ENCODE results near the gene SLC5A3. TPM values are rescaled to one million over a fixed set of nuclear protein-coding genes. Genes with fewer than 3 reads are reported as not detected.

The SLC5A3 gene
- total RNA-seq, 1 experiment from 2014 or later = 12.3 TPM

GRCh38 chr21:34088752-34089151 lies 15.4 kb downstream of the SLC5A3 start:
- no peak overlapping the region for H3K4ac ChIP-seq (ENCODE audit: low read depth, low read length)
- no peak overlapping the region for H2BK5ac ChIP-seq (ENCODE audit: insufficient read length, low read length)
- H4K5ac ChIP-seq (ENCODE audit: insufficient read length, low read depth, low read length) = no peak overlapping the region
- no peak overlapping the region for H3K56ac ChIP-seq (ENCODE audit: insufficient read length, low read depth, low read length)
- no peak overlapping the region for H2AFZ ChIP-seq (ENCODE audit: low read length)
- no peaks in the 10 kb centered on the region for H3K27me3 ChIP-seq (ENCODE audit: insufficient read depth, low read length)
- H3K14ac ChIP-seq (ENCODE audit: insufficient read depth, low read length) = no peak overlapping the region
- H3K4me1 ChIP-seq (ENCODE audit: insufficient read depth, low read length) = peaks cover 12% of the 10 kb centered on the region; the same call in 1 of the 2 replicates
- no peaks in the 10 kb centered on the region for H3K9me3 Mint-ChIP-seq
- no peak overlapping the region for H3T11ph ChIP-seq (ENCODE audit: low read length)
- H3K27ac Mint-ChIP-seq = no peak overlapping the region
- peaks cover 17 to 33% of the 10 kb centered on the region in 2 experiments for H3K4me1 Mint-ChIP-seq
- TF ChIP-seq CTCF (conservative IDR thresholded peaks at IDR 0.05) = no peak
- H2BK120ac ChIP-seq (ENCODE audit: low read depth, low read length, poor library complexity, severe bottlenecking) = no peak overlapping the region
- H2BK20ac ChIP-seq (ENCODE audit: low read depth, low read length, poor library complexity, severe bottlenecking) = no peak overlapping the region
- H3K36me3 Mint-ChIP-seq (ENCODE audit: insufficient read depth in 1 of 3, low read depth in 3 of 3) = 0 out of 7 replicates have a peak, but pooled peaks cover 0 to under 1% (median 0%) of the 10 kb centered on the region in 3 experiments
- no peaks in the 10 kb centered on the region for H3K23me2 ChIP-seq (ENCODE audit: insufficient read length, low read depth, low read length, poor library complexity, severe bottlenecking)
- no peak overlapping the region for H2BK12ac ChIP-seq (ENCODE audit: insufficient read length, low read depth, low read length)
- no peak overlapping the region for H3K18ac ChIP-seq (ENCODE audit: insufficient read length, low read depth, low read length)
- no peak overlapping the region for H4K91ac ChIP-seq (ENCODE audit: insufficient read length, low read depth, low read length)
- H3K4me2 ChIP-seq (ENCODE audit: insufficient read depth, insufficient read length, low read length) = no peak overlapping the region
- H3K27me3 Mint-ChIP-seq (ENCODE audit: low read depth) = no peaks in the 10 kb centered on the region
- H3K9me3 ChIP-seq (ENCODE audit: control insufficient read depth, low read depth, low read length) = no peaks in the 10 kb centered on the region
- peaks cover 3% of the 10 kb centered on the region for H3K79me1 ChIP-seq (ENCODE audit: insufficient read depth, low read depth, low read length, poor library complexity, severe bottlenecking)
- no peak overlapping the region for H2AK5ac ChIP-seq (ENCODE audit: insufficient read length, low read length)
- H4K20me1 ChIP-seq (ENCODE audit: control insufficient read depth, insufficient read depth, insufficient read length) = no peaks in the 10 kb centered on the region
- peaks cover 32% of the 10 kb centered on the region; the same call in 1 of the 2 replicates for H3K79me2 ChIP-seq (ENCODE audit: insufficient read depth, low read length)
- no peak overlapping the region for H3K27ac ChIP-seq (ENCODE audit: insufficient read length, low read depth, low read length)
- H3K9ac ChIP-seq (ENCODE audit: extremely low read depth, insufficient read length, low read length) = no peak overlapping the region
- no peak overlapping the region for H2BK15ac ChIP-seq (ENCODE audit: low read depth, low read length)
- DNase-seq = no peak
- H3K23ac ChIP-seq (ENCODE audit: insufficient read length, low read depth, low read length) = no peak overlapping the region
- WGBS (ENCODE audit: extremely low coverage, insufficient read length, low lambda C conversion rate) = no CpG with 5 or more reads among the region's 3 CpGs
- H4K8ac ChIP-seq (replicated peaks; ENCODE audit: insufficient read length, low read depth, low read length) = no peak overlapping the region
- H3K4me3 Mint-ChIP-seq = no peak overlapping the region
